GM19438 (cell line): ENCODE data around the gene ANKRD28.
A peak's percentile ranks its signal among the peaks of the same experiment; 100 is the strongest.
"Not testable (repeated sequence)": the region's sequence is repeated elsewhere in the genome, so short reads cannot be mapped to it uniquely, and the experiment has no call there.

Source experiments
- ATAC-seq: cut with Tn5 transposase; IDR thresholded peaks from one replicate; pipeline ENCODE4 v1.9.1; 2021; ENCODE audit warnings: low read depth; ENCODE audit not compliant: unreplicated experiment

ANKRD28 gene

GRCh38 chr3:15797642-15798303 is at the start of gene ANKRD28:
Gene ANKRD28, minus strand, starts transcription at chr3:15797979. Its CDS starts 1,458 bp downstream, at chr3:15796521.
- ATAC-seq = peak; percentile 40

- no peak for ATAC-seq
Measured at GRCh38 chr3:15847239-15847638, 49.5 kb upstream of the ANKRD28 start.

- no peak for ATAC-seq
Measured at GRCh38 chr3:15846606-15847005, 48.8 kb upstream of the ANKRD28 start.

GRCh38 chr3:15845475-15845874 is 47.7 kb upstream of the ANKRD28 start:
- no peak for ATAC-seq

GRCh38 chr3:15844889-15845288 is 47.1 kb upstream of the ANKRD28 start:
- ATAC-seq = no peak

GRCh38 chr3:15841091-15841973 is 43.6 kb upstream of the ANKRD28 start:
- not testable (repeated sequence) for ATAC-seq

- ATAC-seq = no peak
Measured at GRCh38 chr3:15839568-15839967, 41.8 kb upstream of the ANKRD28 start.

- no peak for ATAC-seq
Measured at GRCh38 chr3:15831927-15832326, 34.1 kb upstream of the ANKRD28 start.

- ATAC-seq = no peak
Measured at GRCh38 chr3:15825016-15825415, 27.2 kb upstream of the ANKRD28 start.

GRCh38 chr3:15823092-15823491 is 25.3 kb upstream of the ANKRD28 start:
- ATAC-seq = no peak

- ATAC-seq = no peak
Measured at GRCh38 chr3:15822281-15822680, 24.5 kb upstream of the ANKRD28 start.

- ATAC-seq = no peak
Measured at GRCh38 chr3:15820911-15821310, 23.1 kb upstream of the ANKRD28 start.

- ATAC-seq = no peak
Measured at GRCh38 chr3:15819576-15819975, 21.8 kb upstream of the ANKRD28 start.

- no peak for ATAC-seq
Measured at GRCh38 chr3:15819043-15819442, 21.3 kb upstream of the ANKRD28 start.

- ATAC-seq = no peak
Measured at GRCh38 chr3:15815696-15816095, 17.9 kb upstream of the ANKRD28 start.

- not testable (repeated sequence) for ATAC-seq
Measured at GRCh38 chr3:15813079-15813478, 15.3 kb upstream of the ANKRD28 start.

GRCh38 chr3:15812183-15812582 is 14.4 kb upstream of the ANKRD28 start:
- no peak for ATAC-seq

GRCh38 chr3:15810702-15811101 is 12.9 kb upstream of the ANKRD28 start:
- no peak for ATAC-seq

- no peak for ATAC-seq
Measured at GRCh38 chr3:15809313-15809712, 11.5 kb upstream of the ANKRD28 start.

GRCh38 chr3:15808679-15809310 is 11.0 kb upstream of the ANKRD28 start:
- ATAC-seq = no peak

GRCh38 chr3:15805756-15806266 is 8.0 kb upstream of the ANKRD28 start:
- peak; percentile 72 for ATAC-seq
